Activated naive CD4-positive, alpha-beta T cell treated with anti-CD3 and anti-CD28 coated beads for 36 hours (primary cell): ENCODE measurements around the gene GALNT18. TPM values are rescaled to one million over a fixed set of nuclear protein-coding genes. Genes with fewer than 3 reads are reported as not detected.

Experiments
- CTCF ChIA-PET: fragments of 350-600 bp; sonication (Branson Sonifier 250); formaldehyde crosslinking; loops from one replicate; lab custom pipeline; 2021; ENCODE audit warnings: antibody characterized with exemption; lab: Charles Lee
- DNase-seq: peaks from one replicate; pipeline ENCODE4 v3.0.0-alpha.2; 2020
- H3K27ac Mint-ChIP-seq: one replicate; pipeline ENCODE4 v1.8.0; 2021; ENCODE audit warnings: mild to moderate bottlenecking, mixed read lengths
- H3K27me3 Mint-ChIP-seq: one replicate; pipeline ENCODE4 v1.8.0; 2021; ENCODE audit warnings: low read depth, mixed read lengths
- H3K36me3 Mint-ChIP-seq: one replicate; pipeline ENCODE4 v1.8.0; 2021; ENCODE audit warnings: low read depth, mixed read lengths
- H3K4me1 Mint-ChIP-seq: one replicate; pipeline ENCODE4 v1.8.0; 2021; ENCODE audit warnings: low read depth, mixed read lengths
- H3K4me3 Mint-ChIP-seq: one replicate; pipeline ENCODE4 v1.8.0; 2021; ENCODE audit warnings: mild to moderate bottlenecking, moderate library complexity, mixed read lengths
- H3K9me3 Mint-ChIP-seq: one replicate; pipeline ENCODE4 v1.8.0; 2021; ENCODE audit warnings: mixed read lengths
- intact Hi-C: fragments of 100-400 bp; cut with micrococcal nuclease; formaldehyde crosslinking; loops from one replicate; pipeline ENCODE4 v1.15.1; 2023
- total RNA-seq, 2 experiments: library from RNA; stranded (reverse); gene quantifications; one replicate each; pipeline ENCODE4 v1.2.3, GENCODE V29; 2021

GALNT18 gene
- total RNA-seq, 2 experiments from 2014 or later, result 4.3 to 4.7 TPM

DNA sequence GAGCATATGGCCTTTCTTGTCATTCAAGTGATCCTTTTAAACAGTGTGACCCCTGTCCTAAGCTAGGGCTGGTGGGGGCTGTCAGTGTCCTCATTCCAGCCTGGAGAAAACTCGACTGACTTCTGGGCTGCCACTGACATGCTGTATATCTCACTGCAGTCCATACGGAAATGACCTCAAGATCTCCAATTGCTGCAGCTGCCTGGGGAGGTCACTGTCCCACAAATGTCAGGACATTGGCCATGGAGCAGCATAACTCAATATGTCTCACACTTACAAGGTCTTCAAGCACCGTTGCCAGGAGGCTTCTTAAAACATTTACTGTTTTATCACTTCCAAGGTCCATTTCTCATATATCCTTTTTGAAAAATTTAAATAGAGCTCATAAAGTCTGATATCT lies 240.9 kb downstream of the GALNT18 start:
- no peak for DNase-seq
- H3K4me3 Mint-ChIP-seq, result no peak overlapping the region
- no peaks in the 10 kb centered on the region for H3K4me1 Mint-ChIP-seq
- no peak overlapping the region for H3K27ac Mint-ChIP-seq
- no peaks in the 10 kb centered on the region for H3K27me3 Mint-ChIP-seq
- H3K36me3 Mint-ChIP-seq, result no peaks in the 10 kb centered on the region
- CTCF ChIA-PET, result no interaction called here
- no peaks in the 10 kb centered on the region for H3K9me3 Mint-ChIP-seq
- intact Hi-C loops, result no loop called here

DNA sequence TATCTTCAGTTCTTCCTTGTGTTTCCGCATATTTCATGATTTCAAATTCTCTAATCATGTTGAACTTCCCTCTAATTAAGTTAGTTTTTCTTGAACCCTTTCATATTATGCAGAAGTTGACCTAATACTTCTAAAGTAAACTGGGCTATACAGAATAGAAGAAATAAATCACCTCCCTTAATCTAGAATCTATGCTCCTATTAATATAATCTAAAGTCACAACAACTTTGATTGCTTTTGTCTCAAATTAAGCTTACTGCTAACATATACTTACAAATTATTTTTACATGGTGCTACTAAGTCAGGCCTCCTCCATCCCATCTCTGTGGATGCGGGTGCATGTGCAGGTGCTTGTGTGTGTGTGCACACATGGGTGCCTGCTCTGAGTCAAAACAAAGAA lies 241.5 kb downstream of the GALNT18 start:
- H3K27me3 Mint-ChIP-seq, result no peaks in the 10 kb centered on the region
- H3K9me3 Mint-ChIP-seq, result no peaks in the 10 kb centered on the region
- no peaks in the 10 kb centered on the region for H3K4me1 Mint-ChIP-seq
- H3K36me3 Mint-ChIP-seq, result no peaks in the 10 kb centered on the region
- no peak for DNase-seq
- no peak overlapping the region for H3K4me3 Mint-ChIP-seq
- intact Hi-C loops, result no loop called here
- H3K27ac Mint-ChIP-seq, result no peak overlapping the region
- CTCF ChIA-PET, result no interaction called here

DNA sequence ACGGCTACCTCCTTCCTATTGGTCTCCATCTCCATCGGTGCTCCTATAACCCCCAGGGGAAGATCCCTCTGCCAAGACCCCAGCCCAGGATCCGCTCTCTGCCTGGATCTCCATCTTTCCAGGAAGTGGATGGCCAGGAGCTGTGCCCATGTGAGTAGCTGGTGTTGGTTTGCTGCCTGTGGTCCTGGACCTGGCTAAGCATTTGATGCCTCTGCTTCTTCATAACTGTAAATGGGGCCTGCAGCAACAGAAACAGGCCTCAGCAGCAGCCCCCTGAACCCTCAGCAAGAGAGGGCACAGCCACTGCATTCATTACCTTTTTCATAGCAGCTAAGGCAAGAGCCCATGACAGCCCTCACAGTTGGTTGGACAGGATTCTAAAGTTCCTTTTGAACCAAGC lies 242.1 kb downstream of the GALNT18 start:
- Mint-ChIP-seq H3K36me3 (no peaks in the 10 kb centered on the region), H3K4me3 (no peak overlapping the region), H3K27me3 (no peaks in the 10 kb centered on the region), H3K4me1 (no peaks in the 10 kb centered on the region), H3K9me3 (no peaks in the 10 kb centered on the region), H3K27ac (no peak overlapping the region)
- no peak for DNase-seq
- CTCF ChIA-PET, result no interaction called here
- intact Hi-C loops, result no loop called here

DNA sequence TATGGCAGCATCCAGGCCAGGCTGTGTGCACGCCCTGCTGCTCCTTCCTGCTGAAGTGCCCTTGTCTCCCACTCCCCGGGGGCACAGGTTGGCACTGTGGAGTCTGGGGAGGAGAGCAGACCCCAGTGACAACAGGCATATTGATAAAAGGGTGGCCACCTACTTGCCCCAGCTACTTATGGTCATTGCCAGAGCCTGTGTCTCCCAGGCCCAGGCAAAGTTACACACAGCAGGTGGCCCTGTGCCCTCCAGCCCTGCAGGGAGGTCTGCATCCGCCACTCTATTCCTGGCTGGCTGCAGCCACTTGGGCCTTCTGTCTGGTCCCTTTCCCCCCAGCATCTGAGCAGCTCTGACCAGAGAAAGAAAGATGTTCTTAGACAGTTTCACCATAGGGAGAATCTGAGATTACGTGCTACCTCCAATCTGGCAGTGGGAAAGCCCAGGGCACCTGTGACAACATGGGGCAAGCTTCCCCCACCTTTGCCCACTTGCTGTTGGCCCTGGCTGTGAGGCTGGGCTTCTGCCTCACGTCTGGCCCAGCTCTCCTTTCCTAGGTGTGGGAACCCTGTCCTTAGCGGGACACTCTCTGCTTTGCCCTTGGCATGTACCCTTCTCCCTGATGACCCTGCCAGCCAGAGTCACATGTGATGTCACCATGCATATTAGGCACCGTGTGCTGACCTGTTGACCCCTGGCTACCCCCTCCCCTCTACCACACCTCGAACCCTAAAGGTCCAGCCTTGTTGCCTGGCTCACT lies 243.4 kb downstream of the GALNT18 start:
- Mint-ChIP-seq H3K4me1 (no peaks in the 10 kb centered on the region), H3K9me3 (no peaks in the 10 kb centered on the region), H3K36me3 (no peaks in the 10 kb centered on the region), H3K27ac (no peak overlapping the region), H3K4me3 (no peak overlapping the region), H3K27me3 (no peaks in the 10 kb centered on the region)
- CTCF ChIA-PET, result no interaction called here
- intact Hi-C loops, result no loop called here
- DNase-seq, result no peak

DNA sequence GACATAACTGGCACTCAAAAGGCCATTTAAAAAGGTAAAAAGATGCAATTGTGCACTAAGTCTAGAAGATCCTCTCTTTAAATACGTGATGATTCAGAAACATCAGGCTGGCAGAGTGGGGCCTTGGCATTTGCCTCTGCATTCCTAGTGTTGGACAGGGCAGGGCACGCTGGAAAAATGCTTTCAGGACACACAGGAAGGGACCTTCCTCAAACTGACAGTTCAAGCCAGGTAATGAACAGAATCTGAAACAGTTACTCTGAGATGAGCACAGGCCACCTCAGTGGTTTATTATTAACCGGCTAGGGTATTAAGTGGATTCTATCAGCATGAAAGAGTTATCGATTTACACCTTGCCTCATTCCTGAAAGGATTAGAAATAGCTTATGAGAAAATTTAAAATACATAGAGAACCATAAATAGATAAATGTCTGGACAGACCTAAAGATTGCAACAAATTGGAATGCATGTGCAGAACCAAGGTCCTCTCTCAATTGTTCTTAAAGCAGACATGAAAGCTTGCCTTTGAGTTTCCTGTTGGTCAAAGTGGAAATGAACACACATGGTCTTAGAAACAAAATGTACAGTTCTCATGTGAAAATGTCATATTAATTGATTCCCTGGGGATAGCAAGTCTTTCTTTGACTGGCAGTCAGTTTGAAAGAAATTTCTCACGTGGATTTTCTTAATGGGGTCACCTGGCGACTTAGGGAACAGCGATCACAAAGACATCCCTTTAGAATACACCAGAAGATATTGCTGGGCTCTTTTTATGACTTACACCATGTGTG lies 247.3 kb downstream of the GALNT18 start:
- no peaks in the 10 kb centered on the region for H3K9me3 Mint-ChIP-seq
- DNase-seq, result no peak
- H3K27me3 Mint-ChIP-seq, result no peaks in the 10 kb centered on the region
- CTCF ChIA-PET, result no interaction called here
- intact Hi-C loops, result no loop called here
- no peak overlapping the region for H3K27ac Mint-ChIP-seq
- no peak overlapping the region for H3K4me3 Mint-ChIP-seq
- H3K4me1 Mint-ChIP-seq, result no peaks in the 10 kb centered on the region
- no peaks in the 10 kb centered on the region for H3K36me3 Mint-ChIP-seq

DNA sequence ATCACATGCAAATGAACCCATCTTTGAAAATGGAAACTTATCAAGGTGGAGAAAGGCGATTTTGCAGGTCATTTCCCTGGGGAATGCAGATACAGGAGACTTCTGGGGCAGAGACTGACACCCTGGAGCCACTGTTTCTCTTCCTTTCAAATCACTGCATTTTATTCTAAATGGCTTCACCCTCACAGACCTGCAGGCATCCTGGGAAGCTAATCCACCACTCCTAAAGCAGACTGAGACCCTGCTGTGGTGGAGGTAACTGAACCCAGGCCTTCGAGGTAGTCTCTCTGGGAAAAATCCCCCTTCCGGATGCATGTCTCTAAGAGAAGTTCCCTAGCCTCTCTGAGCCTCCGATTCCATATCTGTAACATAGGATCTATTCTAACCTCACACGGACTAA lies 247.9 kb downstream of the GALNT18 start:
- no peaks in the 10 kb centered on the region for H3K36me3 Mint-ChIP-seq
- CTCF ChIA-PET, result interaction anchor here (0.9 kb wide), 1 partner anchor 345 kb away, joined by 3 read pairs; no protein-coding TSS in a partner anchor
- DNase-seq, result no peak
- no peaks in the 10 kb centered on the region for H3K9me3 Mint-ChIP-seq
- no peaks in the 10 kb centered on the region for H3K4me1 Mint-ChIP-seq
- no peaks in the 10 kb centered on the region for H3K27me3 Mint-ChIP-seq
- H3K4me3 Mint-ChIP-seq, result no peak overlapping the region
- no peak overlapping the region for H3K27ac Mint-ChIP-seq
- intact Hi-C loops, result no loop called here

DNA sequence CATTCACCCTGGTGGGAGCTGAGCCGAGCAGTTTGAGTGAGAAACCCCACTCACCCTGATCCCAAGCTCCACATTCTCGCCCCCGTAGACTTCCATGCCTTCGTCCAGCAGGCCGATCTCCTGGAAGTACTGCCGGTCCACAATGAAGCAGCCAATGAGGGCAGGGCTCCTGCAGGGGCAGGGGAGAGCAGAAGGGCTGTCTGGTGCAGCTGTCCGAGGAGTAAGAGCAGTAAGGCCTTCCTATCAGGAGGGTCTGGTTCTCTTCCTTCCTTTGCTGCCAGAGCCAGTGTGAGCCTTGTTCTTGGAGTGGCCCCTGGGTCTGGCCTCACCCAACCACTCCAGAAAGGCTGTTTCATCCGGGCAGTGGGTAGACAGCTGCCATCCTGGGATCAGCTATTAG lies 249.3 kb downstream of the GALNT18 start:
- Mint-ChIP-seq H3K27ac (no peak overlapping the region), H3K9me3 (no peaks in the 10 kb centered on the region), H3K4me1 (no peaks in the 10 kb centered on the region), H3K27me3 (no peaks in the 10 kb centered on the region), H3K36me3 (no peaks in the 10 kb centered on the region), H3K4me3 (no peak overlapping the region)
- intact Hi-C loops, result no loop called here
- no peak for DNase-seq
- CTCF ChIA-PET, result interaction anchor here (0.9 kb wide), 1 partner anchor 344 kb away, joined by 4 read pairs; no protein-coding TSS in a partner anchor

DNA sequence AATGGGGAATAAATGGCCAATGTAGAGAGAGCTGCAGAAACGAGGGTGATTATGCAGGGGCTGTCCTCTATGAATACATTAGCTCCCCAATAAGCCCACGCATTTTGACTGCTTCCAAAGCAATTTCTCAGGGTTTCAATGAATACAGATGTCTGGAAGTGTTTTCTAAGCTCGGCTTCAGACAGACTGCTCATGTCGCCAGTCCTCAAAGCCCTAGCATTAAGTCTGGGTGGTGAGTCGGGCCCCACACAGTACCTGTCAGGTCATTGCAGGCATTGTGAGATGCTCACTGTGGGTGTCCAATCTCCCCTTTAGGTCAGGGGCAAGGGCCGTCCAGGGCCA lies 250.9 kb downstream of the GALNT18 start:
- CTCF ChIA-PET, result no interaction called here
- no peak for DNase-seq
- Mint-ChIP-seq H3K4me1 (no peaks in the 10 kb centered on the region), H3K27ac (no peak overlapping the region), H3K4me3 (no peak overlapping the region), H3K27me3 (no peaks in the 10 kb centered on the region), H3K36me3 (no peaks in the 10 kb centered on the region), H3K9me3 (no peaks in the 10 kb centered on the region)
- intact Hi-C loops, result no loop called here

DNA sequence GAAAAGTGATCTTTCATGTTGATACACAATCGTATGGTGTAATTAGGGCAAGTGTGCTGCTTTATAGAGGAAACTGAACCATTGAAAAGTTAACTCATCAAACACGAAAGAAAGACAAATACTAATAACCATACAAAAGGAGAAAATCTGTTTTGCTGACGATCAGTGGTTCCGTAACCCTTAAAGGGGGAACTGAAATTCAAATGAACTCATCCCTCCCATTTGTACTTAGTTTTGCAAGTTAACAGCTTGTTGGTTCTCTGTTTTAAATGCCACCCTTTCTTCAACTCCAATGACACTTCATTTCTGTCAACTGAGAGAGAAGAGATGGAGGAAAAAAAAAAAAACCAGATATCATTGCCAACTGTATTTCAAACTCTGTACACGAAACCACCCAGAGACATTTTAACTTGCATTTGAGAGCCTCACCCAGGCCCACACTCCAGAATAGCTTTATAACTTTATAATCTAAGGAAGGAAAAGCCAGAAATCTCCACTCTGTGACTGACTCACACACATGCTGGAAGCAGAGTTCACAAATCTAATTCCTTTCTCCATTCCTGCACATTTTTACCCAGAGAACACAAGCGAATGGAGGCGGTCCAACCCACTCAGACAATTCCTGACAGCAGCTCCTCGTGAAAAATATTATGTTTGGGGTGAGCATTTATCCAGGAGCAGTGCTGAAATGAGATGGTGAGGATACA lies 251.4 kb downstream of the GALNT18 start:
- CTCF ChIA-PET, result no interaction called here
- H3K27me3 Mint-ChIP-seq, result peaks cover 2% of the 10 kb centered on the region
- no peaks in the 10 kb centered on the region for H3K4me1 Mint-ChIP-seq
- no peaks in the 10 kb centered on the region for H3K9me3 Mint-ChIP-seq
- no peak overlapping the region for H3K27ac Mint-ChIP-seq
- intact Hi-C loops, result no loop called here
- DNase-seq, result no peak
- H3K4me3 Mint-ChIP-seq, result no peak overlapping the region
- no peaks in the 10 kb centered on the region for H3K36me3 Mint-ChIP-seq

DNA sequence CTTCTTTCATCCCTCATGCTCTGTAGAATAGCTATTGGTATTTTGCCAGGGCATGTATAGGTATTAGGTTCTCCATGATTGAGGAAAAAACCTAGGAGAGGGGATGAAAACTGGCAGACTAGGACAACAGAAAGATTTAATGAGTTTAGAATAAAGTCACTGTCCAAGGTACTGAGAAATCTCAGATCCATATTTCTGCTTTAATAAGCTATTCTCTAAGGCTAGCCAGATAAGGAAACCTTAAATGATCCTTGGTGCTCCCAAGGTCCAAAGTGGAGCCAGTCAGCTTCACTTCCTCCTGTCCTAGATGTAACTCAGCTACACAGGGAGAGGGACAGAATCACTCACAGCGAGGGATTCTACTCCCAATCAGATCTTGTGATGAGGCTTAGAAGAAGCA lies 255.0 kb downstream of the GALNT18 start:
- Mint-ChIP-seq H3K9me3 (no peaks in the 10 kb centered on the region), H3K27ac (no peak overlapping the region), H3K4me1 (no peaks in the 10 kb centered on the region), H3K36me3 (no peaks in the 10 kb centered on the region), H3K27me3 (peaks cover 7% of the 10 kb centered on the region), H3K4me3 (no peak overlapping the region)
- CTCF ChIA-PET, result interaction anchor here (0.6 kb wide), 1 partner anchor 1597 kb away, joined by 3 read pairs; no protein-coding TSS in a partner anchor
- intact Hi-C loops, result no loop called here
- no peak for DNase-seq

DNA sequence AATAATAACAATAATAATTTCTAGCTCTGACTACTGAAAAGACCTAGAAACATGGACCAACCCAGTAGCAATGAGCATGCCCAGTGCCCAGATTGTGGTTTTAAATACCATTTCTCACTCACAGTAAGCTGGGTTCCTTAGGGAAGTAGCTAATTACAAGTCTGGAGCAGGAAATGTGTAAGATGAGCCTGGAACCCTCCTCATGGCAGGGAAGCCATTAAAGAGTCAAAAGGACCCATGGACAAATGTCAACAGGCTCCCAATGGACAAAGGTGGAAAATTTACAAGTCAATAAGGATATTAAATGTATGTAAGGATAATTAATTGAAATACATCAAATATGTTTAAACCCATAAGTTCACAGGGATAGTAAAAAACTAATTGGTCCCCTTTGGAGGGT lies 258.1 kb downstream of the GALNT18 start:
- intact Hi-C loops, result no loop called here
- no peak overlapping the region for H3K4me3 Mint-ChIP-seq

DNA sequence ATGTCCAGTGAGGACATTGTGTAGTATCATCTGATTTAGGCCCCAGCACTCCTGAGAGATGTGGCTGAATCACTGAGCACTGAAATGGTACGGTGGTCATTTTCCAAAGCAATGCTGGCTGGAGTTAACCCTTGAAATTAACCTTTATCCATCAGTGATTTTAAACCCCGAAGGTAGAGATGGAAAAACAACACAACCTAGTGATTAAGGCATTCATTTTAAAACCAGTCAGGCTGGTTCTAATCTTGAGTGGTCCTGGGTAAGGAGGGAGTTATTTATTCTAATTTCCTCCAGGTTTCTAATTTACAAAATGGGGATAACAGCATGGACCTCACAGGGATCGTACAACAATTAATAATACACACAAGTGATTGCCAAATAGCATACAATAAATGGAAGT lies 262.2 kb downstream of the GALNT18 start:
- no peak overlapping the region for H3K27ac Mint-ChIP-seq
- H3K27me3 Mint-ChIP-seq, result peaks cover 14% of the 10 kb centered on the region
- H3K4me1 Mint-ChIP-seq, result no peaks in the 10 kb centered on the region
- no peaks in the 10 kb centered on the region for H3K9me3 Mint-ChIP-seq
- intact Hi-C loops, result no loop called here
- CTCF ChIA-PET, result no interaction called here
- H3K4me3 Mint-ChIP-seq, result no peak overlapping the region
- no peaks in the 10 kb centered on the region for H3K36me3 Mint-ChIP-seq
- DNase-seq, result no peak

More for the DNA sequence above, 258.1 kb downstream of the GALNT18 start:
- H3K4me1 Mint-ChIP-seq, result no peaks in the 10 kb centered on the region
- CTCF ChIA-PET, result no interaction called here
- no peaks in the 10 kb centered on the region for H3K9me3 Mint-ChIP-seq
- H3K36me3 Mint-ChIP-seq, result no peaks in the 10 kb centered on the region
- H3K27me3 Mint-ChIP-seq, result peaks cover 12% of the 10 kb centered on the region
- DNase-seq, result no peak
- no peak overlapping the region for H3K27ac Mint-ChIP-seq
